ENCODE results near the gene CNKSR1. TPM values are rescaled to one million over a fixed set of nuclear protein-coding genes. Genes with fewer than 3 reads are reported as not detected.

CNKSR1 gene
- total RNA-seq, 1 experiment from 2014 or later: 18.0 TPM

- TF ChIP-seq, protein P1, sequence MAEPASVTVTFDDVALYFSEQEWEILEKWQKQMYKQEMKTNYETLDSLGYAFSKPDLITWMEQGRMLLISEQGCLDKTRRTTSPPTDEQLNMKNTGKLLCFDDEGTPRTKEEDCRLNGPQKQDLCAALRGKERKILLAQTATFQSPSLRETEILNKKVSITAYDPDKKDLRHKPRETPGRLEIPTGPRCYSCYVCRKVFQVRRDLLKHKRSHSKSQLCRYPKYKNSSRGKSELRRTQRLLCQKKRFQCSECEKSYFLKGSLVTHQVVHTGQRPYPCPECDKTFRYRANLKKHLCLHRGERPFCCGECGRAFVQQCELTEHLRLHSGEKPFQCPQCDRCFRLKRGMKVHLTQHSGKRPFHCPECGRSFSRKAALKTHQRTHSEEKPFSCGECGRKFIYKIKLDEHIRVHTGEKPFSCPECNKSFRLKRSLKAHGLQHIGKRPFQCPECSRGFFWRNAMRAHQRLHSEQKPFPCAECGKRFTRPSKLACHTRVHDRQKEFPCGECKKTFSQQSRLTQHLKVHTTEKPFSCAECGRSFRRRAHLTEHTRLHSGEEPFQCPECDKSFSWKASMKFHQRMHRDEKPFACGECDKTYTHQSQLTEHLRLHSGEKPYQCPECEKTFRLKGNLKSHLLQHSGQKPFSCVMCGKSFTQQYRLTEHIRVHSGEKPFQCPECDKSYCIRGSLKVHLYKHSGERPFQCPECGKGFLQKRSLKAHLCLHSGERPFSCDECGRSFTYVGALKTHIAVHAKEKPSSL (CRISPR knock-in tag; conservative IDR thresholded peaks at IDR 0.05): no peak
- TF ChIP-seq TEAD1 (CRISPR knock-in tag; IDR thresholded peaks at IDR 0.05): no peak
- TF ChIP-seq NR1H2 (CRISPR knock-in tag; IDR thresholded peaks at IDR 0.05): no peak
Measured at GRCh38 chr1:26190373-26190987, 13.2 kb downstream of the CNKSR1 start, which contains the start of gene CATSPER4 (continued).

- ATAC-seq (no peak), DNase-seq (ENCODE audit: low spot score) (no peak)
- Mint-ChIP-seq H3K27me3 (ENCODE audit: low read depth) (no peaks in the 10 kb centered on the region; the same call in 1 of the 2 replicates), H3K9me3 (no peaks in the 10 kb centered on the region), H3K36me3 (no peaks in the 10 kb centered on the region; the same call in 1 of the 2 replicates), H3K4me3 (no peak overlapping the region), H3K27ac (no peak overlapping the region), H3K4me1 (peaks cover 17% of the 10 kb centered on the region)
- POLR2A ChIA-PET: no interaction called here
- TF ChIP-seq, protein P2, sequence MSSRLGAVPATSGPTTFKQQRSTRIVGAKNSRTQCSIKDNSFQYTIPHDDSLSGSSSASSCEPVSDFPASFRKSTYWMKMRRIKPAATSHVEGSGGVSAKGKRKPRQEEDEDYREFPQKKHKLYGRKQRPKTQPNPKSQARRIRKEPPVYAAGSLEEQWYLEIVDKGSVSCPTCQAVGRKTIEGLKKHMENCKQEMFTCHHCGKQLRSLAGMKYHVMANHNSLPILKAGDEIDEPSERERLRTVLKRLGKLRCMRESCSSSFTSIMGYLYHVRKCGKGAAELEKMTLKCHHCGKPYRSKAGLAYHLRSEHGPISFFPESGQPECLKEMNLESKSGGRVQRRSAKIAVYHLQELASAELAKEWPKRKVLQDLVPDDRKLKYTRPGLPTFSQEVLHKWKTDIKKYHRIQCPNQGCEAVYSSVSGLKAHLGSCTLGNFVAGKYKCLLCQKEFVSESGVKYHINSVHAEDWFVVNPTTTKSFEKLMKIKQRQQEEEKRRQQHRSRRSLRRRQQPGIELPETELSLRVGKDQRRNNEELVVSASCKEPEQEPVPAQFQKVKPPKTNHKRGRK (CRISPR knock-in tag; IDR thresholded peaks at IDR 0.05; ENCODE audit: borderline replicate concordance): no peak
- no peak for TF ChIP-seq FOXJ3 (CRISPR knock-in tag; IDR thresholded peaks at IDR 0.05; ENCODE audit: borderline replicate concordance)
- TF ChIP-seq, protein P3, sequence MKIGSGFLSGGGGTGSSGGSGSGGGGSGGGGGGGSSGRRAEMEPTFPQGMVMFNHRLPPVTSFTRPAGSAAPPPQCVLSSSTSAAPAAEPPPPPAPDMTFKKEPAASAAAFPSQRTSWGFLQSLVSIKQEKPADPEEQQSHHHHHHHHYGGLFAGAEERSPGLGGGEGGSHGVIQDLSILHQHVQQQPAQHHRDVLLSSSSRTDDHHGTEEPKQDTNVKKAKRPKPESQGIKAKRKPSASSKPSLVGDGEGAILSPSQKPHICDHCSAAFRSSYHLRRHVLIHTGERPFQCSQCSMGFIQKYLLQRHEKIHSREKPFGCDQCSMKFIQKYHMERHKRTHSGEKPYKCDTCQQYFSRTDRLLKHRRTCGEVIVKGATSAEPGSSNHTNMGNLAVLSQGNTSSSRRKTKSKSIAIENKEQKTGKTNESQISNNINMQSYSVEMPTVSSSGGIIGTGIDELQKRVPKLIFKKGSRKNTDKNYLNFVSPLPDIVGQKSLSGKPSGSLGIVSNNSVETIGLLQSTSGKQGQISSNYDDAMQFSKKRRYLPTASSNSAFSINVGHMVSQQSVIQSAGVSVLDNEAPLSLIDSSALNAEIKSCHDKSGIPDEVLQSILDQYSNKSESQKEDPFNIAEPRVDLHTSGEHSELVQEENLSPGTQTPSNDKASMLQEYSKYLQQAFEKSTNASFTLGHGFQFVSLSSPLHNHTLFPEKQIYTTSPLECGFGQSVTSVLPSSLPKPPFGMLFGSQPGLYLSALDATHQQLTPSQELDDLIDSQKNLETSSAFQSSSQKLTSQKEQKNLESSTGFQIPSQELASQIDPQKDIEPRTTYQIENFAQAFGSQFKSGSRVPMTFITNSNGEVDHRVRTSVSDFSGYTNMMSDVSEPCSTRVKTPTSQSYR (CRISPR knock-in tag; IDR thresholded peaks at IDR 0.05): no peak
- no peak for TF ChIP-seq MXD4 (CRISPR knock-in tag; IDR thresholded peaks at IDR 0.05; ENCODE audit: borderline replicate concordance)
- no peak for TF ChIP-seq CREM (CRISPR knock-in tag; IDR thresholded peaks at IDR 0.05)
- TF ChIP-seq TP53 (CRISPR knock-in tag; IDR thresholded peaks at IDR 0.05): no peak
- TF ChIP-seq E2F1 (CRISPR knock-in tag; IDR thresholded peaks at IDR 0.05): no peak
- no peak for TF ChIP-seq CTCF (IDR thresholded peaks at IDR 0.05)
- TF ChIP-seq ZNF396 (CRISPR knock-in tag; IDR thresholded peaks at IDR 0.05; ENCODE audit: borderline replicate concordance): no peak
- TF ChIP-seq CBFB (CRISPR knock-in tag; IDR thresholded peaks at IDR 0.05; ENCODE audit: low read depth): no peak
- no peak for TF ChIP-seq ZNF423 (CRISPR knock-in tag; IDR thresholded peaks at IDR 0.05)
- no peak for TF ChIP-seq MAX (CRISPR knock-in tag; IDR thresholded peaks at IDR 0.05)
- no peak for TF ChIP-seq GTF2I (CRISPR knock-in tag; conservative IDR thresholded peaks at IDR 0.05)
- TF ChIP-seq ATF2 (CRISPR knock-in tag; IDR thresholded peaks at IDR 0.05; ENCODE audit: borderline replicate concordance, low read depth): no peak
- TF ChIP-seq EMX1 (CRISPR knock-in tag; IDR thresholded peaks at IDR 0.05): no peak
- no peak for TF ChIP-seq STAT6 (CRISPR knock-in tag; conservative IDR thresholded peaks at IDR 0.05; ENCODE audit: low read depth)
- TF ChIP-seq MLX (CRISPR knock-in tag; IDR thresholded peaks at IDR 0.05): no peak
- TF ChIP-seq FOXP1 (CRISPR knock-in tag; IDR thresholded peaks at IDR 0.05; ENCODE audit: borderline replicate concordance): no peak
- CTCF ChIA-PET: interaction anchor here (0.7 to 5.9 kb wide), 4 partner anchors 15 to 42 kb away, joined by 5 to 165 read pairs (median 13); partner anchors contain the start of gene CEP85
Measured at GRCh38 chr1:26191739-26192138, 14.4 kb downstream of the CNKSR1 start.
